Spleen (tissue), 11 donors: ENCODE data around the gene LEF1. TPM values are rescaled to one million over a fixed set of nuclear protein-coding genes. Genes with fewer than 3 reads are reported as not detected.

Experiments used
- DNase-seq: peaks from one replicate; pipeline ENCODE4 v3.0.0-alpha.2; 2020
- H3K27ac ChIP-seq, 8 donors: fragments of 200-600 bp; sonication (generic) in 7 of 8; 1 replicate in 4 of 8; 2 replicates in 4 of 8; pipeline versions ENCODE4 v1.5.0 to v1.8.0; 2016 to 2021; ENCODE audit warnings: inconsistent platforms in 4 of 8, mild to moderate bottlenecking in 4 of 8, moderate library complexity in 1 of 8
- H3K27me3 ChIP-seq, 7 donors: fragments of 200-600 bp; sonication (generic) in 6 of 7; replicated peaks in 1 of 7; 1 replicate in 4 of 7; 2 replicates in 3 of 7; pipeline versions ENCODE4 v1.5.0 to v1.8.0; 2016 to 2021; ENCODE audit warnings: inconsistent platforms in 3 of 7, mild to moderate bottlenecking in 1 of 7
- H3K36me3 ChIP-seq, 6 donors: fragments of 200-600 bp; sonication (generic) in 5 of 6; 1 replicate in 4 of 6; 2 replicates in 2 of 6; pipeline versions ENCODE4 v1.5.0 to v1.8.0; 2016 to 2021; ENCODE audit warnings: inconsistent platforms in 2 of 6
- H3K4me1 ChIP-seq, 6 donors: fragments of 200-600 bp; sonication (generic) in 5 of 6; 1 replicate in 3 of 6; 2 replicates in 3 of 6; pipeline versions ENCODE4 v1.5.0 to v1.8.0; 2016 to 2021; ENCODE audit warnings: inconsistent platforms in 3 of 6
- H3K4me3 ChIP-seq, 8 donors: fragments of 200-600 bp; sonication (generic) in 7 of 8; 1 replicate in 4 of 8; 2 replicates in 4 of 8; pipeline versions ENCODE4 v1.5.0 to v1.8.0; 2016 to 2021; ENCODE audit warnings: inconsistent platforms in 4 of 8, mild to moderate bottlenecking in 4 of 8, moderate library complexity in 2 of 8
- H3K9me3 ChIP-seq, 8 donors: fragments of 200-600 bp; sonication (generic) in 7 of 8; 1 replicate in 4 of 8; 2 replicates in 4 of 8; pipeline versions ENCODE4 v1.5.0 to v1.8.0; 2016 to 2021; ENCODE audit warnings: inconsistent platforms in 4 of 8
- CTCF ChIP-seq, 11 experiments: fragments of 200-600 bp in 7 of 11; fragments of 450-650 bp in 4 of 11; sonication (generic) in 4 of 11; IDR thresholded peaks in 8 of 11; conservative IDR thresholded peaks in 3 of 11; 1 replicate in 7 of 11; 2 replicates in 4 of 11; pipeline versions ENCODE4 v1.4.0 to v1.8.0; 2016 to 2021; ENCODE audit warnings: antibody characterized with exemption in 11 of 11, inconsistent platforms in 4 of 11, mild to moderate bottlenecking in 1 of 11
- POLR2A ChIP-seq, 3 donors: fragments of 450-650 bp; IDR thresholded peaks; one replicate each; pipeline ENCODE4 v1.5.1; 2017; ENCODE audit warnings: antibody characterized with exemption in 3 of 3, mild to moderate bottlenecking in 1 of 3
- POLR2AphosphoS5 ChIP-seq, 3 donors: sonication (generic); formaldehyde crosslinking; IDR thresholded peaks; one replicate each; pipeline ENCODE4 v1.5.1; 2017; ENCODE audit warnings: antibody characterized with exemption in 3 of 3
- WGBS, 5 donors: extraction: QIAGEN DNeasy Blood & Tissue Kit in 3 of 5; methylation state at CpG; one replicate each; pipeline versions ENCODE4 v1.1.5 to v1.1.7; 2013 to 2018; 5-methylcytosine and 5-hydroxymethylcytosine counted together
- intact Hi-C: fragments of 100-400 bp; cut with DNase I; formaldehyde crosslinking; loops from one replicate; pipeline ENCODE4 v1.15.0; 2023; ENCODE audit warnings: low total_unique reads
- polyA plus RNA-seq, 3 donors: library from polyadenylated mRNA; stranded (reverse); fragments of 200-250 nt; gene quantifications; one replicate each; pipeline ENCODE4 v1.2.1, GENCODE V29; 2013
- total RNA-seq, 7 donors: library from RNA; depleted of rRNA in 3 of 7; stranded (reverse); fragments of >200 nt in 3 of 7; fragmentation: NEBNext Ultra II Directional in 4 of 7; extraction: Animal tissue kit (Norgen Biotek cat#: 25700) in 4 of 7; gene quantifications; one replicate each; pipeline versions ENCODE4 v1.1.0 to v1.2.1, GENCODE V29; 2016 to 2021
- donor health status: healthy with polysubstance abuse.
- donor health status: DM: no; HTN: no; CAD: no; lungs with moderate emphysema.
- donor health status: DM: no; HTN: no; CAD: no.
- donor health status: Bipolar disorder and iron deficiency.
- donor health status: healthy.
- donor health status: DM: no; HTN: no; CAD: no.
- donor health status: DM: yes; HTN: yes; CAD: no.

Gene LEF1
- total and polyA plus RNA-seq, 10 donors: 7.8 to 55.4 (median 33.9) TPM

DNA sequence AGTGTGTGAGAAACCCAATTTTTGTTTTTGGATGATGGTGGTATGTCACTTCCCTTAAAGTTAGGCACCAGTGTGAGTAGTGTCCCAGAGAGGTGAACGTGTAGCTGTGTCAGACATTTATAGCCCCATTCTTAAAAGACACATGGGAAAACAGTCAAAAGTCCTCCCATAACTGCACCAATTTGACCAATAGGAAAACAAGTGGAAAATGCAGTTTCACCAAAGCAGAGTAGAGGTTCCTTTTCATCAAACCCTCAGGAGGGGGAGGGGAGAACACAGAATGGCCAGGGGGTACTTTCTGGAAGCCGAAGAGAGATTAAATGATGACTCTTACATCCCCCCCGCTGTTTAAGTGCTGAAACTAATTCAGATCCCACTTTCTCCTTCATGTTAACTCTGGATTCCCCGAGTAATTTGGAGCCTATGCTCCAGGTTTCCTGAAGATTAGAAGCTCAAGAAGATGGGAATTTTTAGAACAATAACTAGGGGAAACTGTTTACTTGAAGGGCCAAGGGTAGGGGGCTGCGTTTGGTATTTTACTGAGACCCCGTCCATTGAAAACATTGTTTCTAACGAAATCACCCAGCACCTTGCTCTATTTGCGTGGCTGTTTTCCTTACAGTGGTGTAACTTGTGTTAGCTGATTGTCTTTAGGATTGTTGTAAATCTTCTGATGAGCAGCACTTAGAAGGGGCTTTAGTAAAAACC lies 2.1 kb upstream of the LEF1 start:
- Histone ChIP-seq H3K9me3 (no peaks in the 10 kb centered on the region), H3K4me1 (peaks cover 32 to 78% (median 59%) of the 10 kb centered on the region in 6 donors), H3K36me3 (no peaks in the 10 kb centered on the region), H3K27me3 (peaks cover 0 to 100% (median 71%) of the 10 kb centered on the region in 7 donors), H3K27ac (peak overlapping the region in 2 of 8 donors; percentile 81 to 83), H3K4me3 (peak overlapping the region in 1 of 8 donors; percentile 79)
- intact Hi-C loops: no loop called here
- TF ChIP-seq POLR2AphosphoS5 (IDR thresholded peaks at IDR 0.05) (no peak), CTCF (IDR thresholded peaks at IDR 0.05 in 8 of 11, conservative IDR thresholded peaks at IDR 0.05 in 3 of 11) (no peak), POLR2A (IDR thresholded peaks at IDR 0.05) (no peak)
- 14 to 25% (median 18%) methylated on average over 8 of the region's 8 CpGs for WGBS, 5 donors
- DNase-seq: no peak

DNA sequence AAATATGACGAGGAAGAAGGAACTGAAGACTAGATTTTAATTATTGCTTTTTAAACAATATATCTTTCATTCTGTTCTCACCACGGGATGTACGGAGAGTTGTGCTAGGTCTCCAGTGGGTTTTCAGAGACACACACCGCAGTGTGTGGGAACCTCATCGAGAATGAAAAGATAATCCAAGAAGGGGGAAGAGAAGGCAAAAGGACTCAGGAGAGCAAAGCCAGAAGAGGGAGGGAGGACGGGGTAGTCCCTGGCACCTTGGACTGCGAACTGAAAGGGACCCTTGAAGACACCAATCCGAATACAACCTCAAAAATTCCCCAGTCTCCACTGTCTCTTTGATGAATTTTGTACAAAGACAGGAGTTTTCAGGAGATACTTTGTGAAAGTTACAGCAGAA lies 932 bp upstream of the LEF1 start:
- DNase-seq: no peak
- Histone ChIP-seq H3K4me3 (peak overlapping the region in 2 of 8 donors; percentile 57 to 63), H3K9me3 (no peaks in the 10 kb centered on the region), H3K27ac (peak overlapping the region in 1 of 8 donors; percentile 76), H3K4me1 (peaks cover 32 to 82% (median 59%) of the 10 kb centered on the region in 6 donors), H3K36me3 (no peaks in the 10 kb centered on the region), H3K27me3 (peaks cover 0 to 100% (median 78%) of the 10 kb centered on the region in 7 donors)
- no peak for TF ChIP-seq CTCF (IDR thresholded peaks at IDR 0.05 in 8 of 11, conservative IDR thresholded peaks at IDR 0.05 in 3 of 11)
- intact Hi-C loops: no loop called here
- 25 to 40% (median 30%) methylated on average over 8 of the region's 8 CpGs for WGBS, 5 donors

DNA sequence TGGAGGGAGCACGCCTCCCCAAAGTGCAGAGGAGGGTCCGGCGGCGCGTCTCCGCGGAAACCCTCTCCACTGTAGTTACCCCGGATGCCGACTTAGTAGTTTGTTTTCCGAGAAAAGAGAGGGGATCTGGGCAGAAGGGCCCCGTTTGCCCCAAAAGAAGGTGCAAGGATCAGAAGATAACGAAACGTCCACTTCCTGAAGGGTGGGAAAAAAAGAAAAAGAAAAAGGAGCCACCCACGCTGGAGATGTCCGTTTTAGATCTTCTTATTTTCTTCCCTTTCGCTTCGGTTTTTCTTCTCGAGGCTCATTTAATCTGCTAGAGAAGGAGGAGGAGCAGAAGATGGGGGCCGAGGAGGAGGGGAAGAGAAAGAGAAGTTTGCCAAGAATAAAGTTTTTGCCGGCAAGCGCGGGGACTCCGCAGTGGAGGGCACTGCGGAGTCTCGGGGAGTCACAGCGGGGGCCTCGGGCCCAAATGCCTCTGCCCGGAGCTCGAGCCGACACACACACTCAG lies 517 bp downstream of the LEF1 start:
- intact Hi-C loops: no loop called here
- Histone ChIP-seq H3K4me3 (peak overlapping the region; percentile 50 to 80 (median 62)), H3K36me3 (no peaks in the 10 kb centered on the region), H3K27ac (peak overlapping the region in 7 of 8 donors; percentile 33 to 78 (median 58)), H3K9me3 (no peaks in the 10 kb centered on the region), H3K27me3 (peaks cover 0 to 98% (median 78%) of the 10 kb centered on the region in 7 donors), H3K4me1 (peaks cover 31 to 76% (median 55%) of the 10 kb centered on the region in 6 donors)
- no peak for DNase-seq
- TF ChIP-seq POLR2AphosphoS5 (IDR thresholded peaks at IDR 0.05) (no peak), CTCF (IDR thresholded peaks at IDR 0.05 in 8 of 11, conservative IDR thresholded peaks at IDR 0.05 in 3 of 11) (no peak), POLR2A (IDR thresholded peaks at IDR 0.05) (no peak)
- WGBS, 5 donors: 0 to 1% (median 1%) methylated on average over 30 of the region's 30 CpGs
